GM20000 (cell line): ENCODE results near the gene C16orf96.

Source experiments
- DNase-seq: peaks from one replicate; pipeline ENCODE4 v3.0.0; 2012; ENCODE audit warnings: low spot score
- CTCF ChIP-seq: IDR thresholded peaks from 2 replicates; pipeline ENCODE4 v1.5.1; 2012; ENCODE audit warnings: mild to moderate bottlenecking, control low read depth; ENCODE audit errors: extremely low read depth, missing control alignments

C16orf96 gene

GRCh38 chr16:4519274-4520058, 36.7 kb upstream of the C16orf96 start:
- TF ChIP-seq CTCF: no peak
- no peak for DNase-seq

GRCh38 chr16:4520913-4521312, 35.2 kb upstream of the C16orf96 start:
- TF ChIP-seq CTCF: no peak
- no peak for DNase-seq

- DNase-seq: no peak
Observed at GRCh38 chr16:4522051-4522581, 34.0 kb upstream of the C16orf96 start.

GRCh38 chr16:4523686-4524085, 32.5 kb upstream of the C16orf96 start:
- DNase-seq: no peak
- TF ChIP-seq CTCF: no peak

More at GRCh38 chr16:4522051-4522581, 34.0 kb upstream of the C16orf96 start:
- no peak for TF ChIP-seq CTCF

GRCh38 chr16:4524571-4524970, 31.6 kb upstream of the C16orf96 start:
- DNase-seq: no peak
- TF ChIP-seq CTCF: no peak

DNA sequence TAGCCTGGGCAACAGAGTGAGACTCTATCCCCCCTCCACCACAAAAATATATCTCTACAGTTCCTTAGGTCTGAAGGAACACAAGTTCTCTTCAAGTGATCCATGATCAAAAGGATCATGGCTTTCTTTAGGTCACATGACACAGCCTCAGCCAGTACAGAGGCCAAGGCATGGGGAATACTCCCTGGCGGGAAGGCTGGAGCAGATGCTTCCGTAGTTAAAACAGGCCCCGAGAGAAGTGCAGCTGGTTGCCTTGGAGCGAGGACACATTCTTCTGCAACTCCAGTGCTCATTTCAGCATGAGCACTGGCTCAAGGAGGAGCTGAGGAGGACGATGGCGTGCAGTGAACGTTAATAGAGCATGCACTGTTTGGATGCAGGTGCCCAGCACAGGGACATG, 31.1 kb upstream of the C16orf96 start:
- no peak for DNase-seq
- no peak for TF ChIP-seq CTCF

- TF ChIP-seq CTCF: no peak
- no peak for DNase-seq
Observed at GRCh38 chr16:4525634-4526277, 30.4 kb upstream of the C16orf96 start.
